Measurements from ENCODE around the gene MIEF2.

GRCh38 chr17:18262111-18262510, 1.6 kb downstream of the MIEF2 start:
- TF ChIP-seq, protein P1, sequence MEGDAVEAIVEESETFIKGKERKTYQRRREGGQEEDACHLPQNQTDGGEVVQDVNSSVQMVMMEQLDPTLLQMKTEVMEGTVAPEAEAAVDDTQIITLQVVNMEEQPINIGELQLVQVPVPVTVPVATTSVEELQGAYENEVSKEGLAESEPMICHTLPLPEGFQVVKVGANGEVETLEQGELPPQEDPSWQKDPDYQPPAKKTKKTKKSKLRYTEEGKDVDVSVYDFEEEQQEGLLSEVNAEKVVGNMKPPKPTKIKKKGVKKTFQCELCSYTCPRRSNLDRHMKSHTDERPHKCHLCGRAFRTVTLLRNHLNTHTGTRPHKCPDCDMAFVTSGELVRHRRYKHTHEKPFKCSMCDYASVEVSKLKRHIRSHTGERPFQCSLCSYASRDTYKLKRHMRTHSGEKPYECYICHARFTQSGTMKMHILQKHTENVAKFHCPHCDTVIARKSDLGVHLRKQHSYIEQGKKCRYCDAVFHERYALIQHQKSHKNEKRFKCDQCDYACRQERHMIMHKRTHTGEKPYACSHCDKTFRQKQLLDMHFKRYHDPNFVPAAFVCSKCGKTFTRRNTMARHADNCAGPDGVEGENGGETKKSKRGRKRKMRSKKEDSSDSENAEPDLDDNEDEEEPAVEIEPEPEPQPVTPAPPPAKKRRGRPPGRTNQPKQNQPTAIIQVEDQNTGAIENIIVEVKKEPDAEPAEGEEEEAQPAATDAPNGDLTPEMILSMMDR (IDR thresholded peaks at IDR 0.05), result no peak
- no peak for TF ChIP-seq PBX3 (IDR thresholded peaks at IDR 0.05)
- no peak for TF ChIP-seq POLR2AphosphoS5 (IDR thresholded peaks at IDR 0.05; ENCODE audit: low read depth, low read length)
- TF ChIP-seq EP300 (IDR thresholded peaks at IDR 0.05; ENCODE audit: borderline replicate concordance in 1 of 2, low read depth in 1 of 2, low read length in 1 of 2), result no peak
- TF ChIP-seq, protein P2, sequence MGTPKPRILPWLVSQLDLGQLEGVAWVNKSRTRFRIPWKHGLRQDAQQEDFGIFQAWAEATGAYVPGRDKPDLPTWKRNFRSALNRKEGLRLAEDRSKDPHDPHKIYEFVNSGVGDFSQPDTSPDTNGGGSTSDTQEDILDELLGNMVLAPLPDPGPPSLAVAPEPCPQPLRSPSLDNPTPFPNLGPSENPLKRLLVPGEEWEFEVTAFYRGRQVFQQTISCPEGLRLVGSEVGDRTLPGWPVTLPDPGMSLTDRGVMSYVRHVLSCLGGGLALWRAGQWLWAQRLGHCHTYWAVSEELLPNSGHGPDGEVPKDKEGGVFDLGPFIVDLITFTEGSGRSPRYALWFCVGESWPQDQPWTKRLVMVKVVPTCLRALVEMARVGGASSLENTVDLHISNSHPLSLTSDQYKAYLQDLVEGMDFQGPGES (IDR thresholded peaks at IDR 0.05; ENCODE audit: low read depth, low read length), result no peak
- no peak for TF ChIP-seq RCOR1 (IDR thresholded peaks at IDR 0.05; ENCODE audit: low read length)
- TF ChIP-seq RXRA (IDR thresholded peaks at IDR 0.05; ENCODE audit: borderline replicate concordance, low read depth), result no peak
- no peak for TF ChIP-seq REST (IDR thresholded peaks at IDR 0.05; ENCODE audit: low read depth, low read length)

Data from SK-N-SH (cell line).